ENCODE data around the gene NOS2.
"Not testable (repeated sequence)": the region's sequence is repeated elsewhere in the genome, so short reads cannot be mapped to it uniquely, and the experiment has no call there.

The NOS2 gene

GRCh38 chr17:27733773-27734172 is 66.6 kb downstream of the NOS2 start:
- TF ChIP-seq, protein P1, sequence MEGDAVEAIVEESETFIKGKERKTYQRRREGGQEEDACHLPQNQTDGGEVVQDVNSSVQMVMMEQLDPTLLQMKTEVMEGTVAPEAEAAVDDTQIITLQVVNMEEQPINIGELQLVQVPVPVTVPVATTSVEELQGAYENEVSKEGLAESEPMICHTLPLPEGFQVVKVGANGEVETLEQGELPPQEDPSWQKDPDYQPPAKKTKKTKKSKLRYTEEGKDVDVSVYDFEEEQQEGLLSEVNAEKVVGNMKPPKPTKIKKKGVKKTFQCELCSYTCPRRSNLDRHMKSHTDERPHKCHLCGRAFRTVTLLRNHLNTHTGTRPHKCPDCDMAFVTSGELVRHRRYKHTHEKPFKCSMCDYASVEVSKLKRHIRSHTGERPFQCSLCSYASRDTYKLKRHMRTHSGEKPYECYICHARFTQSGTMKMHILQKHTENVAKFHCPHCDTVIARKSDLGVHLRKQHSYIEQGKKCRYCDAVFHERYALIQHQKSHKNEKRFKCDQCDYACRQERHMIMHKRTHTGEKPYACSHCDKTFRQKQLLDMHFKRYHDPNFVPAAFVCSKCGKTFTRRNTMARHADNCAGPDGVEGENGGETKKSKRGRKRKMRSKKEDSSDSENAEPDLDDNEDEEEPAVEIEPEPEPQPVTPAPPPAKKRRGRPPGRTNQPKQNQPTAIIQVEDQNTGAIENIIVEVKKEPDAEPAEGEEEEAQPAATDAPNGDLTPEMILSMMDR (IDR thresholded peaks at IDR 0.05), result no peak
- TF ChIP-seq ZFX (IDR thresholded peaks at IDR 0.05; ENCODE audit: borderline replicate concordance), result no peak

DNA sequence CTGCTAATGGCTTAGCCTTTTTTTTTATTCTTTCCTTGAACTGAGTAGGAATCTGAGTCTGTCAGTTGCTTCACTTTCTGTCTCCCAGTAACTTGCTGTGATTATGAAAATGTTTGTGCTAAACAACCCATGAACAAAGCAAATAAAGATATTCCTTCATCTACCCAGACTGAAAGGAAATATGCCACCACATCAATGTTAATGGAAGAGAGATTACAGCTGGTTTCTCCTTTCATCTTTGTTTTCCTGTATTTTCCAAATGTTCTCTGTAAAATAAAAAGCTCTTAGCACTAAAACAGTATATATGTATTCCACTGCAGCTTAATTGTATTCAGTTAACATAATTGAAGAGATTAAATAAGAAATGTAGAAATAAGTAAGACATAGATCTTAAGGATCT is 67.6 kb downstream of the NOS2 start:
- H3K27ac ChIP-seq, result not testable (repeated sequence)

More at GRCh38 chr17:27733773-27734172, 66.6 kb downstream of the NOS2 start:
- no peak overlapping the region for H3K27ac ChIP-seq

GRCh38 chr17:27725982-27726381 is 74.3 kb downstream of the NOS2 start:
- H3K27ac ChIP-seq, result not testable (repeated sequence)

GRCh38 chr17:27721797-27722196 is 78.5 kb downstream of the NOS2 start:
- H3K27ac ChIP-seq, result no peak overlapping the region
- TF ChIP-seq ZFX (IDR thresholded peaks at IDR 0.05; ENCODE audit: borderline replicate concordance), result no peak
- TF ChIP-seq, protein P1 (IDR thresholded peaks at IDR 0.05), result no peak
